ENCODE results near the gene SLC10A1. TPM values are rescaled to one million over a fixed set of nuclear protein-coding genes. Genes with fewer than 3 reads are reported as not detected.
"Not testable (repeated sequence)": the region's sequence is repeated elsewhere in the genome, so short reads cannot be mapped to it uniquely, and the experiment has no call there.

Gene SLC10A1
- total RNA-seq, 2 donors from 2014 or later, result not detected

GRCh38 chr14:69741055-69741454, 56.0 kb downstream of the SLC10A1 start:
- WGBS, result 74% methylated on average over 1 of the region's 1 CpG
- Histone ChIP-seq H3K4me3 (no peak overlapping the region), H3K4me1 (replicated peaks) (no peaks in the 10 kb centered on the region), H3K9me3 (no peaks in the 10 kb centered on the region), H3K27me3 (replicated peaks; ENCODE audit: insufficient read depth) (no peaks in the 10 kb centered on the region), H3K36me3 (no peaks in the 10 kb centered on the region), H3K27ac (no peak overlapping the region)
- intact Hi-C loops (cut with DNase I), result no loop called here
- DNase-seq (ENCODE audit: low spot score), result no peak
- TF ChIP-seq POLR2A (IDR thresholded peaks at IDR 0.05) (no peak), CTCF (IDR thresholded peaks at IDR 0.05) (no peak), POLR2AphosphoS5 (IDR thresholded peaks at IDR 0.05) (no peak)

- H3K9me3 ChIP-seq; H3K4me3 ChIP-seq; H3K36me3 ChIP-seq; DNase-seq (ENCODE audit: low spot score); H3K27ac ChIP-seq; intact Hi-C loops (cut with DNase I); H3K4me1 ChIP-seq (replicated peaks); H3K27me3 ChIP-seq (replicated peaks; ENCODE audit: insufficient read depth): not testable (repeated sequence)
- WGBS, result 85% methylated on average over 4 of the region's 4 CpGs
Observed at GRCh38 chr14:69736405-69736804, 60.6 kb downstream of the SLC10A1 start.

GRCh38 chr14:69731919-69732598, 65.0 kb downstream of the SLC10A1 start:
- H3K36me3 ChIP-seq; DNase-seq (ENCODE audit: low spot score); intact Hi-C loops (cut with DNase I); H3K4me1 ChIP-seq (replicated peaks); H3K27ac ChIP-seq; H3K27me3 ChIP-seq (replicated peaks; ENCODE audit: insufficient read depth); H3K9me3 ChIP-seq; H3K4me3 ChIP-seq: not testable (repeated sequence)
- 99% methylated on average over 8 of the region's 8 CpGs for WGBS

GRCh38 chr14:69727860-69728259, 69.2 kb downstream of the SLC10A1 start:
- Histone ChIP-seq H3K27ac (no peak overlapping the region), H3K4me1 (replicated peaks) (no peaks in the 10 kb centered on the region), H3K36me3 (no peaks in the 10 kb centered on the region), H3K27me3 (replicated peaks; ENCODE audit: insufficient read depth) (no peaks in the 10 kb centered on the region), H3K9me3 (no peaks in the 10 kb centered on the region), H3K4me3 (no peak overlapping the region)
- intact Hi-C loops (cut with DNase I), result loop anchor here (2.0 to 5.0 kb wide), 2 partner anchors 126 to 143 kb away; no protein-coding TSS in a partner anchor
- 87% methylated on average over 4 of the region's 4 CpGs for WGBS
- no peak for DNase-seq (ENCODE audit: low spot score)
- TF ChIP-seq POLR2AphosphoS5 (IDR thresholded peaks at IDR 0.05) (no peak), CTCF (IDR thresholded peaks at IDR 0.05) (no peak), POLR2A (IDR thresholded peaks at IDR 0.05) (no peak)

- peak; percentile 63 for DNase-seq (ENCODE audit: low spot score)
- peak; percentile 95 to 97 (median 96) for TF ChIP-seq CTCF (IDR thresholded peaks at IDR 0.05)
- TF ChIP-seq POLR2A (IDR thresholded peaks at IDR 0.05), result no peak
- peak; percentile 60 for TF ChIP-seq POLR2AphosphoS5 (IDR thresholded peaks at IDR 0.05)
Observed at GRCh38 chr14:69726761-69727511, 70.1 kb downstream of the SLC10A1 start.

More at GRCh38 chr14:69726761-69727511, 70.1 kb downstream of the SLC10A1 start:
- no peaks in the 10 kb centered on the region for H3K9me3 ChIP-seq
- peak overlapping the region; percentile 20 to 53 for H3K27ac ChIP-seq
- 6% methylated on average over 37 of the region's 51 CpGs for WGBS
- peak overlapping the region; percentile 20 to 34 for H3K4me3 ChIP-seq
- intact Hi-C loops (cut with DNase I), result loop anchor here (2.0 to 5.0 kb wide), 2 partner anchors 125 to 142 kb away; no protein-coding TSS in a partner anchor
- H3K36me3 ChIP-seq, result no peaks in the 10 kb centered on the region
- no peaks in the 10 kb centered on the region for H3K4me1 ChIP-seq (replicated peaks)
- H3K27me3 ChIP-seq (replicated peaks; ENCODE audit: insufficient read depth), result no peaks in the 10 kb centered on the region

Small RNA genes lying within 50 kb of the gene (small RNA-seq; reads per million reads assigned to genes)
- 0 reads per million in 2 donors for gene RF00614

Other genes starting within 250 kb of the SLC10A1 start
- gene CCDC177, start 222.4 kb downstream of the SLC10A1 start, total RNA-seq, result under 1 TPM in 1 of 2 donors, not detected in 1; 0.28 TPM
- gene SUSD6, start 185.6 kb downstream of the SLC10A1 start, total RNA-seq, result 10 to 100 TPM; 41.1 to 52.3 TPM
- gene SRSF5, start 30.1 kb downstream of the SLC10A1 start, total RNA-seq, result 100 to 1,000 TPM; 206 to 338 TPM
- gene SMOC1, start 82.2 kb upstream of the SLC10A1 start, total RNA-seq, result 100 to 1,000 TPM in 1 of 2 donors, 1 to 10 TPM in 1; 3.7 to 187 TPM

All from prostate gland (tissue), 2 donors.